GM19023 (cell line): Measurements from ENCODE around the gene PITPNM2.
A peak's percentile ranks its signal among the peaks of the same experiment; 100 is the strongest.

ENCODE experiments used
- ATAC-seq: cut with Tn5 transposase; IDR thresholded peaks from one replicate; pipeline ENCODE4 v1.9.1; 2021; ENCODE audit warnings: mild to moderate bottlenecking, moderate library complexity; ENCODE audit not compliant: unreplicated experiment

Gene PITPNM2

DNA sequence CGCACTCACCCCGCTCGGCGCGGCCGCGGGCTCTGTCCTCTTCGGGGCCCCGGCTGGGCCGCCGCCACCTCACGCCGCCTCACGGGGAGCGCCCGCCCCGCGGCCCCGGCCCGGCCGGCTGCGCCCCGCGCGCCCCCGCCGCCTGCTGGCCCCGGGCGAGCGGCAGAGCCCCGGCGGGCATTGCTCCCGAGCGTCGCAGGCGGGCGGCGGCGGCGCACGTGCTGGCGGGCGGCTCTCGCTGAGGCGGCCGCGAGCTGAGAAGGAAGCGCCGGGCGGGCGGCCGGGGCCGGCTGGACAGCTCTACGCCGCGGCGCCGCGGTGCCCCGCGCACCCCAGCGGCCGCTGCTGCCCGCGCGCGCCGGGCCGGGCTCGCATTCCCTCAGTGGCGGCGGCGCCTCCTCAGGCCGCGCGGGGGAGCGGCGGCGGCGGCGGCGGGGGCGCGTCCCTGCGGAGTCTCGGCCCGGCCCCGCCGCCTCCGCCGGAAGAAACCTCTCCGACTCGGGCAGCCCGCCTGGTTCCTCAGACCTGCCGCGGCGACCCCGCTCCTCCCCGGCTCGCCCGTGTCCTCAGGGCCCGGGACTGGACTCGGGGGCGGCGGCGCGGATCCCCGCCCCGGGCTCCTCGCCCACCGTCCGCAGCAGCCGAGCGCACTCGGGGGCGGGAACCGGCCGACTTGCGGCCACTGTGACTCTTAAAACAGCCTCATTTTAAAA lies at the start of gene PITPNM2:
PITPNM2 (minus strand) TSS at position 347 of the 713 bp plus-strand sequence. CDS start 116,500 bp downstream, outside the sequence.
- peak; percentile 59 for ATAC-seq

DNA sequence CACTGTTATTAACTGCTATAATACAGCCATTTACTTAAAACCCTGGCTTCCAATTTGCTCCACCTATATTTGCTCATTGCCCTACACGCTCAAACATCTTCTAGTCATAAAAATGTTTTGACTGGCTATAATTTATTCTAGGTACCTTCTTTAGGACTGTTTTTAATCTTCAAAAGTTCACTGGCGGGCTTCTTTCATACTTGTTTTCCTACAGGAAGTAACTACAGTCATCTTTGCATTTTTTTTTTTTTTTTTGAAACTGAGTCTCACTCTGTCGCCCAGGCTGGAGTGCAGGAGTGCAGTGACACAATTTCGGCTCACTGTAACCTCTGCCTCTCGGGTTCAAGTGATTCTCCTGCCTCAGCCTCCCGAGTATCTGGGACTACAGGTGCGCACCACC lies 49.5 kb upstream of the PITPNM2 start:
- no peak for ATAC-seq

GRCh38 chr12:123199936-123200335 lies 49.0 kb upstream of the PITPNM2 start:
- ATAC-seq: no peak

GRCh38 chr12:123187637-123188036 lies 36.7 kb upstream of the PITPNM2 start:
- ATAC-seq: no peak

- ATAC-seq: no peak
Measured at GRCh38 chr12:123180171-123180570, 29.3 kb upstream of the PITPNM2 start.

DNA sequence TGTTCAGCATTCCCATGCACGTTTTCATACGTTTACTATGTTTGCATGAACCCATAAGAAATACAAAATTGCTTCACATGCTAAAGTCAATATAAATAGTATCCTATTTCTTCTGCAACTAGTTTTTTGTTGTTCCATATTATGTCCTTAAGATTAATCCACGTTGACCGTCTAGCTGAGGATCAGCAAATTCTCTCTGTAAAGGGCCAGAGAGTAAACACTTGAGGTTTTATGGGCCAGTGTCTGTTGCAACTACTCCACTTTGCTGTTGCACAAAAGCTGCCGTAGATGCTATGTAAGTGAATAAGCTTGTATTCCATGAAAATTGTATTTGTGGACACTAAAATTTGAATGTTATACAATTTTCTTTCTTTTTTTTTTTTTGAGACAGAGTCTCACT lies 21.1 kb upstream of the PITPNM2 start:
- ATAC-seq: no peak

DNA sequence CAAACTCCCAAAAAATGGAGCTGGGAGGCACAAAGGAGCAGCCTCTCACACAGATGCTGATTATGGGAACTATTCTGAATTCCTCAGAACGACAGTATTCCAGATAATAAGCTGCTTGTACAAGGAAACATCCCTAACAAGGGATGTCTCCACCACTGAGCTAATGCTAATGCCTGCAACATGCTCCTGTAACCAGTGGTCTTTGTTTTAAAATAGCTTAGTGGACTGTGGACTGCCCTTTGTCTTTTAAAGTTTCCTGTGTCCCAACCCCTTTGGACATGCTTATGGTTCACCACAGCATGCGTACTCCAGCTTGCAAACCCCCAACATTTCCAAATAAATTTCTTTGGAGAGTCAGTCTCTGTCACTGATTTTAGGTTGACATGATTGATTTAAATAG lies 16.4 kb upstream of the PITPNM2 start:
- ATAC-seq: no peak

DNA sequence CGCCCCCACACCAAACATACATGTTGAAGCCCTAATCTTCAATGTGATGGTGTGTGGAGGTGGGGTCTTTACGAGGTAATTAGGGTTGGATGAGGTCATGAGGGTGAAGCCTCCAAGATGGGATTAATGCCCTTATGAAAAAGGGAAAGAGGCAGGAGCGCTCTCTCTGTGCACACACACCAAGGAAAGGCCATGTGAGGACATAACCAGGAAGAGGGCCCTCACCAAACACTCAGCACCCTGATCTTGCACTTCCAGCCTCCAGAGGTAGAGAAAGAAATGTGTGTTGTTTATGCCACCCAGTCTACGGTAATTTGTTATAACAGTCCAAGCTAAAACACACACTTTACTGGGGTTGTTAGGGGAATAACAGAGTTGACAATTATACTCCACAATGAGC lies 14.6 kb upstream of the PITPNM2 start:
- ATAC-seq: no peak

GRCh38 chr12:123164710-123165261 lies 13.9 kb upstream of the PITPNM2 start:
- ATAC-seq: no peak

GRCh38 chr12:123164222-123164621 lies 13.3 kb upstream of the PITPNM2 start:
- ATAC-seq: no peak

DNA sequence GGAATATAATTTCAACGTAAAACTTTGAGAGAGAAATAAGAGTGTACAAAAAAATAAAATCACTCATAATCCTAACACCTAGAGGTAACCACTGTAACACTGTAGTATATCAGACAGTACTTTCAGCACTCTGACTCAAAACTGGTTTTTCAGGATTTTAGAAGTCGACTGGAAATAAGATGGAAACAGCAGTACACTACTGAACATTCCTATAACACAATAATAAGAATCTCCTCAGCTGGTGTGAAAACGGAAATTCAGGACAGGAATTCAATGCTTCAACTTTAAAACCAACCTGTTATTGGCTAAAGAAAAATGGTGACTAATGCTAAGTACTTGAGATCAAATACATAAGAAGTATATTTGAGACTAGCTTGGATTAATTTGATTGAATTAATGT lies 12.3 kb upstream of the PITPNM2 start:
- no peak for ATAC-seq

DNA sequence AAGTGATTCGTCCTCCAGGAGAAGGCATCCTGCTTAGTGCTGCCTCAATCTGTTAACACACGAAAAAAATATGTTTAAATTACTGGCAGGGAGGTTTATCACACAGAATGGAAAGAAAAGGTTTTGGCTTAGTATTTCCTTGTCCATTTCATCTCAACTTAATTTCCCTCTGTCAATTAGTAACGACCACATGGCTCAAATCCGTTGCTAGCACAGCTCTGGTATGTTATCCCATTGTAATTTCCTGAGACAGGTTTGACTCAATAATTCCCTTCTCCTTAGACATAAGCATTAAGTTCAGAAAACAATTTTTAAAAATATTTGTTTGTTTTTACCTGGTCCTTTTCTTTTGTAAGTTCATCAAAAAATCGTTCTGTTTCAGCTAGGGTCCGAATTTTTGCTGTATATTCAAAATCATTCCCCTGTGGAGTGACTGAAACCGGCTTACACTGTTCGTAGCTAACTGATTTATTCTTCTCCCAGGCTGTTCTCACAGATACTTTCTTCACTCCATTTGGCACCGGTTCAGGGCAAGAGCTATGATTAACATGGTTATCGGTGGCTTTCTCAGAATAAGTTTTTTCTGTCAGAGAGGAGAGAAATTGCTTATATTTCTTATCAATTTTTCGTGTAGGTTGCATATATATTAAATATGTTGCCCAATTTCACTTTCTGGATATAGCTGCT lies 10.1 kb upstream of the PITPNM2 start:
- no peak for ATAC-seq

GRCh38 chr12:123153906-123154305 lies 3.0 kb upstream of the PITPNM2 start:
- ATAC-seq: no peak

- no peak for ATAC-seq
Measured at GRCh38 chr12:123152833-123153232, 1.9 kb upstream of the PITPNM2 start.

DNA sequence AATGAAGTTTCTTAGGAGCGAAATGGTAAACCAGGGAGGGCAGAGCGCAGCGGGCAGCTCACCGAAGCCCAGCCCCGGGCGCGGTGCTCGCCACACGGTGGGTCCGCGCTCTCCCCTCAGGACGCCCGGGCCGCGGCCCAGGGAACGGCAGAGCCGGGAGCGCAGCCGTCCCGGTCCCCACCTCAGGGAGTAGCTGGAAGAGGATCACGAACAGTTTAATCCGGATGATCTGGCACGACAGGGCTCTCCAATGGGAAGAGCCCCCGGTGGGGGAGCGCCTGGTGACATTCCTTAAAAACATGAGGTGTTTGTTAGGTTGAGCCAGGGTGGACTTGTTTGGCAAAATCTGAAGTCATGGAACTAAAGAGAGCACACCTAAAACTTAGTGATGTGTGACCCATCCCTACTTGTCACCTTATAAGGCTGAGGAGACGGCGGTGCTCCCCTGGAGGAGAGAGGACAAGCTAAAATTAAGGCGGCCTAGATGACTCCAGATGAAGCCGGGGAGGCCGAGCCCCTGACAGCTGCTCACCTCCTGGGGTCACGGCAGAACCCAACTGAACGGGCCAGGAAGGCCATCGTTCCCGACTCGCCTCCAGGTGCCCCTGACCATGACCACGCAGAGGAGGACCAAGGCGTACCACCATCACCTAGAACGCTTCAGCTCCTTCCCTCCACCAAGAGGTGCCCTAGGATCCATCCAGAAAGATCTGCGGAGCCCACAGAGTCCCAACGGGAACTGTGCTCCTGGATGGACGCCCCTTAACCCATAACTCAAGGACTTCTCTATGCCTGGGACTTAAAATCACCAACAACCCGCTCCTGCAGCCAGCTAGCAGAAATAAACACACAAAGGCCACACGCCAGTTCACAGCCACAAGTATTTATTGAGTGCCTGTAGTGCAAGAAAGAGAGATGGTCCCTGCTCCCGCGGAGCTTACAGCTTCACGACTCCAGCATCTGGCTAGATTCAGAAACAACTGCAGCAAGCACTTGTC lies 866 bp upstream of the PITPNM2 start:
- ATAC-seq: peak; percentile 31

GRCh38 chr12:123150275-123150743 lies 581 bp downstream of the PITPNM2 start:
- peak; percentile 18 for ATAC-seq

DNA sequence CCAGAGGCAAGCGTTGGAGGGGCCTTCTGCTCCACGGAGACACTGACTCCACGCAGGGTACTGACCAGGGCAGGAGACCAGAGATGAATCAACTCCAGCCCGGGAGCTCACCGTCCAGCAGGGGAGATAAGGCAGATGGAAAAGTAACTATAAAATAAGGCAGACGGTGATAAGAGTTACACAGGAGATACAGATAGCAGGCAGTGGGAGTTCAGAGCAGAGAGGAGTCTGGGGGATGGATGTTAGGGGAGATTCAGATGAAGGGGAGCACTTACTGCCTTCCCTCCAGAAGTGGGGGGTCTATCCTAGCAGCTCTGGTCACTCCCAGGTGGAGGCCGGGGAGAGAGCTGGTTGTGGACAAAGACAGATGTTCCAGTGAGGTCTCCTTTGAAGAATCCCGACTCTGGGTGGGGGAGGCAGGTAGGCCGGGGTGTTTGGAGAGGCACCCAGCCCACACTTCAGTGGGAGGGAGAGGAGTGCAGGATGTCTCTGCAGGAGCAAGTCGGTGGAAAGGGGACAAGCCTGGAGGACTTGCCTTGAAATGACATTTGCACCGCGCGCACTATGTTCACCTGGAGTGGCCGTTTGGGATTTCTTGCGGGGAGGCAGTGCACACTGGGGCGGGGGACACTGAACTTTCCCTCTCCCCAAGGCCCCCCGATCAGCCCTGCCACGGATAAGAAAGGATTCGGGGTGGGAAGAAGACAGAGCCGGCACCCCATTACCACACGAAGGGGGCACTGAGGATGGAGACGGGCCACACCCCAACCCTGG lies 1.2 kb downstream of the PITPNM2 start:
- ATAC-seq: no peak

- no peak for ATAC-seq
Measured at GRCh38 chr12:123149088-123149487, 1.8 kb downstream of the PITPNM2 start.

GRCh38 chr12:123148655-123149054 lies 2.2 kb downstream of the PITPNM2 start:
- ATAC-seq: no peak

DNA sequence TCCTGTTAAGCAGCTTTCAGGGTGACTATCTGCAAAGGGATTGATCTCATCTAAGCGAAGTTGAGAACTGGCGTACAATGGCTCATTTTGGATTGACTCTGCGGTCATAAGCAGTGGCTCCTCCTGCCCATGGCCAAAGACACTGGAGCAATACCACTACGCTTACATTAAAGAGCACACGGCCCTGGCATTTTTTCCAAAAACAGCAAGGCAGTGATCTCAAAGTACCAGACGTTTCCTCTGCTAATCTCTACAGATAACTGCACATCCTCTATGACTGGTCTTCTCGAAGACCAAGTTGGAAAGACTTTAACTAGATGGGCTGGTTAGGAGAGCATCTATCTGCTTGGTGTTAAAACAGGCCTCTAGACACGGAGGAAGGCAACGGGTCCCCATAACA lies 2.7 kb downstream of the PITPNM2 start:
- ATAC-seq: no peak
